Esophagus squamous epithelium (tissue), 4 donors: ENCODE measurements around the gene TGIF2.

ENCODE experiments used
- POLR2A ChIP-seq, 4 donors: fragments of 450-650 bp; IDR thresholded peaks; one replicate each; pipeline ENCODE4 v1.6.1; 2017; ENCODE audit warnings: antibody characterized with exemption in 4 of 4, mild to moderate bottlenecking in 4 of 4, moderate library complexity in 3 of 4
- TF ChIP-seq, protein P1 (sequence below), 6 experiments: fragments of 450-650 bp in 4 of 6; fragments of 200-600 bp in 2 of 6; sonication (generic) in 2 of 6; IDR thresholded peaks; one replicate each; pipeline ENCODE4 v1.5.1; 2016 to 2019; ENCODE audit warnings: antibody characterized with exemption in 6 of 6, mild to moderate bottlenecking in 4 of 6, moderate library complexity in 4 of 6

- TF ChIP-seq, protein P1, sequence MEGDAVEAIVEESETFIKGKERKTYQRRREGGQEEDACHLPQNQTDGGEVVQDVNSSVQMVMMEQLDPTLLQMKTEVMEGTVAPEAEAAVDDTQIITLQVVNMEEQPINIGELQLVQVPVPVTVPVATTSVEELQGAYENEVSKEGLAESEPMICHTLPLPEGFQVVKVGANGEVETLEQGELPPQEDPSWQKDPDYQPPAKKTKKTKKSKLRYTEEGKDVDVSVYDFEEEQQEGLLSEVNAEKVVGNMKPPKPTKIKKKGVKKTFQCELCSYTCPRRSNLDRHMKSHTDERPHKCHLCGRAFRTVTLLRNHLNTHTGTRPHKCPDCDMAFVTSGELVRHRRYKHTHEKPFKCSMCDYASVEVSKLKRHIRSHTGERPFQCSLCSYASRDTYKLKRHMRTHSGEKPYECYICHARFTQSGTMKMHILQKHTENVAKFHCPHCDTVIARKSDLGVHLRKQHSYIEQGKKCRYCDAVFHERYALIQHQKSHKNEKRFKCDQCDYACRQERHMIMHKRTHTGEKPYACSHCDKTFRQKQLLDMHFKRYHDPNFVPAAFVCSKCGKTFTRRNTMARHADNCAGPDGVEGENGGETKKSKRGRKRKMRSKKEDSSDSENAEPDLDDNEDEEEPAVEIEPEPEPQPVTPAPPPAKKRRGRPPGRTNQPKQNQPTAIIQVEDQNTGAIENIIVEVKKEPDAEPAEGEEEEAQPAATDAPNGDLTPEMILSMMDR (IDR thresholded peaks at IDR 0.05): no peak
- TF ChIP-seq POLR2A (IDR thresholded peaks at IDR 0.05): no peak
Observed at GRCh38 chr20:36538026-36538722, 35.2 kb upstream of the TGIF2 start.
